Stimulated activated CD4-positive, alpha-beta T cell treated with anti-CD3 and anti-CD28 coated beads, Interleukin-12 subunit alpha, Interleukin-12 subunit beta, amount 100 ng/mL, for 4 hours (primary cell): ENCODE data around the gene HORMAD2.

ENCODE experiments used
- DNase-seq: peaks from one replicate; pipeline ENCODE4 v3.0.0-alpha.2; 2020

The HORMAD2 gene

GRCh38 chr22:30079952-30080533 is at the start of gene HORMAD2:
TSS of gene HORMAD2 (plus strand) at chr22:30080464. CDS start at chr22:30093953, 13,489 bp downstream.
- DNase-seq, result no peak

GRCh38 chr22:30031328-30031727 is 48.9 kb upstream of the HORMAD2 start:
- DNase-seq, result no peak

GRCh38 chr22:30031764-30032455 is 48.4 kb upstream of the HORMAD2 start:
- DNase-seq, result no peak

GRCh38 chr22:30033137-30033536 is 47.1 kb upstream of the HORMAD2 start:
- DNase-seq, result no peak

- DNase-seq, result no peak
Measured at GRCh38 chr22:30033901-30034300, 46.4 kb upstream of the HORMAD2 start.

GRCh38 chr22:30036656-30037055 is 43.6 kb upstream of the HORMAD2 start:
- no peak for DNase-seq

GRCh38 chr22:30038219-30038618 is 42.0 kb upstream of the HORMAD2 start:
- no peak for DNase-seq

- no peak for DNase-seq
Measured at GRCh38 chr22:30040499-30041260, 39.6 kb upstream of the HORMAD2 start.

GRCh38 chr22:30041475-30041874 is 38.8 kb upstream of the HORMAD2 start:
- DNase-seq, result no peak

- DNase-seq, result no peak
Measured at GRCh38 chr22:30041881-30042280, 38.4 kb upstream of the HORMAD2 start.

- no peak for DNase-seq
Measured at GRCh38 chr22:30043161-30043560, 37.1 kb upstream of the HORMAD2 start.

GRCh38 chr22:30044369-30044768 is 35.9 kb upstream of the HORMAD2 start:
- DNase-seq, result no peak

GRCh38 chr22:30044881-30045493 is 35.3 kb upstream of the HORMAD2 start:
- no peak for DNase-seq

- DNase-seq, result no peak
Measured at GRCh38 chr22:30045494-30045887, 34.8 kb upstream of the HORMAD2 start.

GRCh38 chr22:30045901-30046715 is 34.2 kb upstream of the HORMAD2 start:
- no peak for DNase-seq

GRCh38 chr22:30046716-30047363 is 33.4 kb upstream of the HORMAD2 start:
- no peak for DNase-seq

- no peak for DNase-seq
Measured at GRCh38 chr22:30047364-30047738, 32.9 kb upstream of the HORMAD2 start.

GRCh38 chr22:30048681-30049080 is 31.6 kb upstream of the HORMAD2 start:
- no peak for DNase-seq

GRCh38 chr22:30054067-30054763 is 26.0 kb upstream of the HORMAD2 start:
- no peak for DNase-seq

GRCh38 chr22:30054764-30055069 is 25.5 kb upstream of the HORMAD2 start:
- no peak for DNase-seq

GRCh38 chr22:30056015-30056414 is 24.2 kb upstream of the HORMAD2 start:
- DNase-seq, result no peak

GRCh38 chr22:30057375-30057774 is 22.9 kb upstream of the HORMAD2 start:
- DNase-seq, result no peak
